Limb (tissue), 2 donors: Measurements from ENCODE around the gene BMPR1B.
A peak's percentile ranks its signal among the peaks of the same experiment; 100 is the strongest.
"Not testable (repeated sequence)": the region's sequence is repeated elsewhere in the genome, so short reads cannot be mapped to it uniquely, and the experiment has no call there.

ENCODE experiments used
- DNase-seq, 2 donors: peaks; one replicate each; pipeline ENCODE4 v3.0.0-alpha.2; 2016; ENCODE audit errors: extremely low spot score in 2 of 2

The BMPR1B gene

GRCh38 chr4:95129031-95129430, 371.3 kb downstream of the BMPR1B start:
- no peak for DNase-seq

GRCh38 chr4:95129821-95130311, 372.1 kb downstream of the BMPR1B start:
- peak in 1 of 2 donors; percentile 72 for DNase-seq

GRCh38 chr4:95134016-95134415, 376.3 kb downstream of the BMPR1B start:
- DNase-seq: not testable (repeated sequence)

GRCh38 chr4:95139424-95139823, 381.7 kb downstream of the BMPR1B start:
- not testable (repeated sequence) for DNase-seq

GRCh38 chr4:95141361-95141760, 383.6 kb downstream of the BMPR1B start:
- DNase-seq: no peak

GRCh38 chr4:95142932-95143331, 385.2 kb downstream of the BMPR1B start:
- no peak for DNase-seq

- DNase-seq: no peak
These were observed 393.5 kb downstream of the BMPR1B start for GRCh38 chr4:95151255-95151654.

- DNase-seq: no peak
These were observed 395.4 kb downstream of the BMPR1B start for GRCh38 chr4:95153182-95153581.

GRCh38 chr4:95155759-95156451, 398.1 kb downstream of the BMPR1B start:
- DNase-seq: peak in 1 of 2 donors; percentile 54

- no peak for DNase-seq
These were observed 398.7 kb downstream of the BMPR1B start for GRCh38 chr4:95156452-95156765.

- DNase-seq: no peak
These were observed 399.8 kb downstream of the BMPR1B start for GRCh38 chr4:95157596-95157995.

- no peak for DNase-seq
These were observed 400.3 kb downstream of the BMPR1B start for GRCh38 chr4:95158045-95158444.

GRCh38 chr4:95158626-95159025, 400.9 kb downstream of the BMPR1B start:
- DNase-seq: no peak

GRCh38 chr4:95159384-95159783, 401.6 kb downstream of the BMPR1B start:
- no peak for DNase-seq

- DNase-seq: no peak
These were observed 404.2 kb downstream of the BMPR1B start for GRCh38 chr4:95161781-95162469.

GRCh38 chr4:95162867-95163266, 405.1 kb downstream of the BMPR1B start:
- no peak for DNase-seq

GRCh38 chr4:95165926-95166524, 408.3 kb downstream of the BMPR1B start:
- peak in 1 of 2 donors; percentile 87 for DNase-seq

GRCh38 chr4:95167805-95168204, 410.1 kb downstream of the BMPR1B start:
- DNase-seq: no peak

GRCh38 chr4:95170176-95170575, 412.4 kb downstream of the BMPR1B start:
- DNase-seq: no peak

GRCh38 chr4:95171377-95171776, 413.6 kb downstream of the BMPR1B start:
- not testable (repeated sequence) for DNase-seq

GRCh38 chr4:95178938-95179337, 421.2 kb downstream of the BMPR1B start:
- DNase-seq: no peak

GRCh38 chr4:95180531-95181242, 422.9 kb downstream of the BMPR1B start:
- no peak for DNase-seq
